WI38 (cell line): ENCODE data around the gene XK.

ENCODE experiments used
- H3K4me3 ChIP-seq: 2 replicates; pipeline ENCODE4 v1.5.1; 2011; ENCODE audit warnings: low read depth, mild to moderate bottlenecking, control low read depth, low read length
- CTCF ChIP-seq: IDR thresholded peaks from 2 replicates; pipeline ENCODE4 v1.5.1; 2012; ENCODE audit warnings: low read depth, mild to moderate bottlenecking, control low read depth, low read length

The XK gene

GRCh38 chrX:37722595-37722994, 37.0 kb downstream of the XK start:
- TF ChIP-seq CTCF: no peak
- H3K4me3 ChIP-seq: no peak overlapping the region

- no peak for TF ChIP-seq CTCF
- H3K4me3 ChIP-seq: no peak overlapping the region
These were observed 40.8 kb downstream of the XK start for GRCh38 chrX:37726346-37726745.

GRCh38 chrX:37745354-37745753, 59.8 kb downstream of the XK start:
- TF ChIP-seq CTCF: peak; percentile 72
- H3K4me3 ChIP-seq: no peak overlapping the region

- no peak for TF ChIP-seq CTCF
- H3K4me3 ChIP-seq: no peak overlapping the region
These were observed 60.2 kb downstream of the XK start for GRCh38 chrX:37745835-37746217.

- no peak overlapping the region for H3K4me3 ChIP-seq
These were observed 60.8 kb downstream of the XK start for GRCh38 chrX:37746218-37746941.

GRCh38 chrX:37746951-37747350, 61.4 kb downstream of the XK start:
- no peak overlapping the region for H3K4me3 ChIP-seq
- TF ChIP-seq CTCF: no peak

More at GRCh38 chrX:37746218-37746941, 60.8 kb downstream of the XK start:
- TF ChIP-seq CTCF: no peak

- H3K4me3 ChIP-seq: no peak overlapping the region
- no peak for TF ChIP-seq CTCF
These were observed 66.7 kb downstream of the XK start for GRCh38 chrX:37752281-37752680.
